ENCODE results near the gene SLC4A7.
"Not testable (repeated sequence)": the region's sequence is repeated elsewhere in the genome, so short reads cannot be mapped to it uniquely, and the experiment has no call there.

DNA sequence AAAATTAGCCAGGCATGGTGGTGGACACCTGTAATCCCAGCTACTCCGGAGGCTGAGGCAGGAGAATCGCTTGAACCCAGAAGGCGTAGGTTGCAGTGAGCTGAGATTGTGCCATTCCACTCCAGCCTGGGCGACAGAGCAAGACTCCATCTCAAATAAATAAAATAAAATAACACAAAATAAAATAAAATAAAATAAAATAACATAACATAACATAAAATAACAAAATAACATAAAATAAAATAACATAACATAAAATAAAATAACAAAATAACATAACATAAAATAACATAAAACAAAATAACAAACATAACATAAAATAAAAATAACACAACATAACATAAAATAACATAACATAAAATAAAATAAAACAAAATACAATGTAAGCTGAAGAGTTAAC, 45.8 kb downstream of the SLC4A7 start:
- not testable (repeated sequence) for TF ChIP-seq CTCF (conservative IDR thresholded peaks at IDR 0.05); ZFX (IDR thresholded peaks at IDR 0.05)

Measured in C4-2B (cell line).